Neural cell (in vitro differentiated cells): ENCODE measurements around the gene PPM1B.

Experiments used
- CTCF ChIP-seq: fragments of 450-650 bp; IDR thresholded peaks from 2 replicates; pipeline ENCODE4 v1.5.1; 2014; ENCODE audit warnings: antibody characterized with exemption, mild to moderate bottlenecking, moderate library complexity; ENCODE audit not compliant: poor library complexity, severe bottlenecking
- EP300 ChIP-seq: fragments of 450-650 bp; conservative IDR thresholded peaks from 2 replicates; pipeline ENCODE4 v1.6.1; 2014; ENCODE audit warnings: antibody characterized with exemption, mild to moderate bottlenecking, moderate library complexity; ENCODE audit not compliant: poor library complexity, severe bottlenecking
- EZH2 ChIP-seq: fragments of 200-600, 300-800 bp; shearing (Covaris generic), sonication (generic); IDR thresholded peaks from 2 replicates; pipeline ENCODE4 v1.6.1; 2014; ENCODE audit warnings: antibody characterized with exemption, low read length, borderline replicate concordance, mild to moderate bottlenecking; ENCODE audit not compliant: insufficient read depth, poor library complexity, severe bottlenecking
- MXI1 ChIP-seq: fragments of 450-650 bp; conservative IDR thresholded peaks from 2 replicates; pipeline ENCODE4 v1.6.1; 2014; ENCODE audit warnings: antibody characterized with exemption, mild to moderate bottlenecking; ENCODE audit not compliant: poor library complexity, severe bottlenecking
- POLR2AphosphoS5 ChIP-seq: IDR thresholded peaks from 2 replicates; pipeline ENCODE4 v1.6.1; 2012
- REST ChIP-seq: IDR thresholded peaks from 2 replicates; pipeline ENCODE4 v1.6.1; 2012; ENCODE audit warnings: borderline replicate concordance

GRCh38 chr2:44167311-44167907 lies 1.3 kb upstream of the PPM1B start:
- TF ChIP-seq CTCF (no peak), EZH2 (no peak), POLR2AphosphoS5 (no peak), MXI1 (peak; percentile 47), EP300 (no peak), REST (no peak)
